ENCODE data around the gene ZDHHC11B. TPM values are rescaled to one million over a fixed set of nuclear protein-coding genes. Genes with fewer than 3 reads are reported as not detected.
"Not testable (repeated sequence)": the region's sequence is repeated elsewhere in the genome, so short reads cannot be mapped to it uniquely, and the experiment has no call there.

ZDHHC11B gene
- total RNA-seq, 1 donor from 2014 or later: 8.0 TPM

GRCh38 chr5:765948-766631, 18.4 kb downstream of the ZDHHC11B start:
- H3K9me3 ChIP-seq: no peaks in the 10 kb centered on the region
- H3K36me3 ChIP-seq: no peaks in the 10 kb centered on the region
- ATAC-seq (no peak), DNase-seq (peak; percentile 54)
- intact Hi-C loops (cut with DNase I): no loop called here
- no peak for TF ChIP-seq CTCF (IDR thresholded peaks at IDR 0.05)
- no peaks in the 10 kb centered on the region for H3K27me3 ChIP-seq
- no peak overlapping the region for H3K4me3 ChIP-seq
- no peaks in the 10 kb centered on the region for H3K4me1 ChIP-seq
- H3K27ac ChIP-seq: no peak overlapping the region

GRCh38 chr5:763998-764781, 20.3 kb downstream of the ZDHHC11B start:
- intact Hi-C loops (cut with DNase I): no loop called here
- H3K4me3 ChIP-seq: no peak overlapping the region
- TF ChIP-seq CTCF (IDR thresholded peaks at IDR 0.05): no peak
- ATAC-seq: no peak
- H3K36me3 ChIP-seq: no peaks in the 10 kb centered on the region
- no peaks in the 10 kb centered on the region for H3K27me3 ChIP-seq
- no peak overlapping the region for H3K27ac ChIP-seq
- peak; percentile 59 for DNase-seq
- H3K4me1 ChIP-seq: peaks cover 5% of the 10 kb centered on the region
- H3K9me3 ChIP-seq: no peaks in the 10 kb centered on the region

GRCh38 chr5:763397-763796, 21.1 kb downstream of the ZDHHC11B start:
- Histone ChIP-seq H3K9me3 (no peaks in the 10 kb centered on the region), H3K27me3 (no peaks in the 10 kb centered on the region), H3K36me3 (no peaks in the 10 kb centered on the region), H3K27ac (no peak overlapping the region), H3K4me3 (no peak overlapping the region), H3K4me1 (peaks cover 12% of the 10 kb centered on the region)
- ATAC-seq (no peak), DNase-seq (no peak)
- TF ChIP-seq CTCF (IDR thresholded peaks at IDR 0.05): no peak
- intact Hi-C loops (cut with DNase I): no loop called here

GRCh38 chr5:762996-763395, 21.5 kb downstream of the ZDHHC11B start:
- H3K9me3 ChIP-seq; H3K27ac ChIP-seq; ATAC-seq; H3K36me3 ChIP-seq; intact Hi-C loops (cut with DNase I); H3K4me3 ChIP-seq; H3K27me3 ChIP-seq: not testable (repeated sequence)
- peaks cover 16% of the 10 kb centered on the region for H3K4me1 ChIP-seq
- DNase-seq: peak; percentile 9

GRCh38 chr5:761854-762710, 22.4 kb downstream of the ZDHHC11B start:
- Histone ChIP-seq H3K36me3 (no peaks in the 10 kb centered on the region), H3K9me3 (no peaks in the 10 kb centered on the region), H3K4me1 (peaks cover 24% of the 10 kb centered on the region), H3K27me3 (no peaks in the 10 kb centered on the region), H3K27ac (no peak overlapping the region), H3K4me3 (no peak overlapping the region)
- ATAC-seq (peak; percentile 83), DNase-seq (peak; percentile 92)
- intact Hi-C loops (cut with DNase I): no loop called here
- TF ChIP-seq CTCF (IDR thresholded peaks at IDR 0.05): no peak

All from upper lobe of right lung (tissue), 1 donor.